K562 (cell line): ENCODE data around the gene DPH1.

Experiments
- ARID3A ChIP-seq: IDR thresholded peaks from 2 replicates; pipeline ENCODE4 v1.6.1; 2012; ENCODE audit warnings: low read depth, low read length, improper control_type of control experiment, borderline replicate concordance
- CLOCK ChIP-seq: fragments of 250-450 bp; sonication (Bioruptor Pico); IDR thresholded peaks from 2 replicates; pipeline ENCODE4 v1.4.0; 2020; ENCODE audit warnings: mild to moderate bottlenecking, moderate library complexity, borderline replicate concordance
- ETS2 ChIP-seq: IDR thresholded peaks from 2 replicates; pipeline ENCODE4 v1.6.1; 2016; ENCODE audit warnings: borderline replicate concordance, missing genetic modification characterization, mild to moderate bottlenecking, moderate library complexity, missing compliant biosample characterization; ENCODE audit not compliant: poor library complexity, severe bottlenecking
- KDM4B ChIP-seq, 2 experiments: fragments of 450-650 bp in 1 of 2; sonication (generic) in 1 of 2; IDR thresholded peaks; 2 replicates each; pipeline ENCODE4 v1.6.1; 2016 to 2017; ENCODE audit warnings: borderline replicate concordance in 2 of 2, antibody characterized with exemption in 1 of 2, low read depth in 1 of 2, mild to moderate bottlenecking in 1 of 2
- RFX5 ChIP-seq: IDR thresholded peaks from 2 replicates; pipeline ENCODE4 v1.6.1; 2011; ENCODE audit warnings: low read depth, mild to moderate bottlenecking, improper control_type of control experiment, low read length
- TF ChIP-seq, protein P1 (sequence below), 2 experiments: fragments of 450-650 bp; formaldehyde crosslinking in 1 of 2; IDR thresholded peaks; 2 replicates each; pipeline versions ENCODE4 v1.4.0 to v1.6.1; 2014 to 2020; ENCODE audit warnings: mild to moderate bottlenecking in 2 of 2, borderline replicate concordance in 1 of 2, low read depth in 1 of 2

- TF ChIP-seq KDM4B (IDR thresholded peaks at IDR 0.05; ENCODE audit: borderline replicate concordance in 2 of 2, low read depth in 1 of 2) = no peak
- TF ChIP-seq, protein P1, sequence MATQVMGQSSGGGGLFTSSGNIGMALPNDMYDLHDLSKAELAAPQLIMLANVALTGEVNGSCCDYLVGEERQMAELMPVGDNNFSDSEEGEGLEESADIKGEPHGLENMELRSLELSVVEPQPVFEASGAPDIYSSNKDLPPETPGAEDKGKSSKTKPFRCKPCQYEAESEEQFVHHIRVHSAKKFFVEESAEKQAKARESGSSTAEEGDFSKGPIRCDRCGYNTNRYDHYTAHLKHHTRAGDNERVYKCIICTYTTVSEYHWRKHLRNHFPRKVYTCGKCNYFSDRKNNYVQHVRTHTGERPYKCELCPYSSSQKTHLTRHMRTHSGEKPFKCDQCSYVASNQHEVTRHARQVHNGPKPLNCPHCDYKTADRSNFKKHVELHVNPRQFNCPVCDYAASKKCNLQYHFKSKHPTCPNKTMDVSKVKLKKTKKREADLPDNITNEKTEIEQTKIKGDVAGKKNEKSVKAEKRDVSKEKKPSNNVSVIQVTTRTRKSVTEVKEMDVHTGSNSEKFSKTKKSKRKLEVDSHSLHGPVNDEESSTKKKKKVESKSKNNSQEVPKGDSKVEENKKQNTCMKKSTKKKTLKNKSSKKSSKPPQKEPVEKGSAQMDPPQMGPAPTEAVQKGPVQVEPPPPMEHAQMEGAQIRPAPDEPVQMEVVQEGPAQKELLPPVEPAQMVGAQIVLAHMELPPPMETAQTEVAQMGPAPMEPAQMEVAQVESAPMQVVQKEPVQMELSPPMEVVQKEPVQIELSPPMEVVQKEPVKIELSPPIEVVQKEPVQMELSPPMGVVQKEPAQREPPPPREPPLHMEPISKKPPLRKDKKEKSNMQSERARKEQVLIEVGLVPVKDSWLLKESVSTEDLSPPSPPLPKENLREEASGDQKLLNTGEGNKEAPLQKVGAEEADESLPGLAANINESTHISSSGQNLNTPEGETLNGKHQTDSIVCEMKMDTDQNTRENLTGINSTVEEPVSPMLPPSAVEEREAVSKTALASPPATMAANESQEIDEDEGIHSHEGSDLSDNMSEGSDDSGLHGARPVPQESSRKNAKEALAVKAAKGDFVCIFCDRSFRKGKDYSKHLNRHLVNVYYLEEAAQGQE (IDR thresholded peaks at IDR 0.05; ENCODE audit: borderline replicate concordance) = no peak
- TF ChIP-seq, protein P1 (CRISPR knock-in tag; IDR thresholded peaks at IDR 0.05; ENCODE audit: low read depth) = no peak
- TF ChIP-seq RFX5 = no peak
- no peak for TF ChIP-seq ARID3A
- no peak for TF ChIP-seq CLOCK (CRISPR knock-in tag)
- TF ChIP-seq ETS2 (tag) = no peak
Measured at GRCh38 chr17:2081564-2081963, 51.6 kb downstream of the DPH1 start.
